Osteocyte (in vitro differentiated cells): Measurements from ENCODE around the gene STK31. TPM values are rescaled to one million over a fixed set of nuclear protein-coding genes. Genes with fewer than 3 reads are reported as not detected.
A peak's percentile ranks its signal among the peaks of the same experiment; 100 is the strongest.
"Not testable (repeated sequence)": the region's sequence is repeated elsewhere in the genome, so short reads cannot be mapped to it uniquely, and the experiment has no call there.

ENCODE experiments used
- DNase-seq: peaks from one replicate; pipeline ENCODE4 v3.0.0; 2021; ENCODE audit warnings: mixed read lengths; ENCODE audit not compliant: unreplicated experiment; ENCODE audit errors: extremely low spot score
- H3K27ac Mint-ChIP-seq: one replicate; pipeline ENCODE4 v1.8.0; 2021; ENCODE audit warnings: mild to moderate bottlenecking, mixed read lengths; ENCODE audit not compliant: unreplicated experiment
- H3K27me3 Mint-ChIP-seq: one replicate; pipeline ENCODE4 v1.8.0; 2021; ENCODE audit warnings: mixed read lengths; ENCODE audit not compliant: unreplicated experiment
- H3K36me3 Mint-ChIP-seq: one replicate; pipeline ENCODE4 v1.8.0; 2021; ENCODE audit warnings: mixed read lengths; ENCODE audit not compliant: unreplicated experiment
- H3K4me1 Mint-ChIP-seq: one replicate; pipeline ENCODE4 v1.8.0; 2021; ENCODE audit warnings: mixed read lengths; ENCODE audit not compliant: unreplicated experiment
- H3K4me3 Mint-ChIP-seq: one replicate; pipeline ENCODE4 v1.8.0; 2021; ENCODE audit warnings: mild to moderate bottlenecking, moderate library complexity, mixed read lengths; ENCODE audit not compliant: unreplicated experiment
- H3K9me3 Mint-ChIP-seq: one replicate; pipeline ENCODE4 v1.8.0; 2021; ENCODE audit warnings: mixed read lengths; ENCODE audit not compliant: unreplicated experiment
- total RNA-seq: library from RNA; stranded (reverse); gene quantifications from 2 replicates; pipeline ENCODE4 v1.2.1, GENCODE V29; 2021
- TF ChIP-seq, protein P1 (sequence below): fragments of 200-600 bp; sonication (generic); IDR thresholded peaks from 2 replicates; pipeline ENCODE4 v1.5.0; 2021; ENCODE audit warnings: antibody characterized with exemption, mild to moderate bottlenecking, moderate library complexity

Gene STK31
- total RNA-seq, 1 donor from 2014 or later: 0.35 TPM

- peaks cover 19% of the 10 kb centered on the region for H3K9me3 Mint-ChIP-seq
- no peaks in the 10 kb centered on the region for H3K27me3 Mint-ChIP-seq
- no peak for DNase-seq
- no peak overlapping the region for H3K4me3 Mint-ChIP-seq
- TF ChIP-seq, protein P1, sequence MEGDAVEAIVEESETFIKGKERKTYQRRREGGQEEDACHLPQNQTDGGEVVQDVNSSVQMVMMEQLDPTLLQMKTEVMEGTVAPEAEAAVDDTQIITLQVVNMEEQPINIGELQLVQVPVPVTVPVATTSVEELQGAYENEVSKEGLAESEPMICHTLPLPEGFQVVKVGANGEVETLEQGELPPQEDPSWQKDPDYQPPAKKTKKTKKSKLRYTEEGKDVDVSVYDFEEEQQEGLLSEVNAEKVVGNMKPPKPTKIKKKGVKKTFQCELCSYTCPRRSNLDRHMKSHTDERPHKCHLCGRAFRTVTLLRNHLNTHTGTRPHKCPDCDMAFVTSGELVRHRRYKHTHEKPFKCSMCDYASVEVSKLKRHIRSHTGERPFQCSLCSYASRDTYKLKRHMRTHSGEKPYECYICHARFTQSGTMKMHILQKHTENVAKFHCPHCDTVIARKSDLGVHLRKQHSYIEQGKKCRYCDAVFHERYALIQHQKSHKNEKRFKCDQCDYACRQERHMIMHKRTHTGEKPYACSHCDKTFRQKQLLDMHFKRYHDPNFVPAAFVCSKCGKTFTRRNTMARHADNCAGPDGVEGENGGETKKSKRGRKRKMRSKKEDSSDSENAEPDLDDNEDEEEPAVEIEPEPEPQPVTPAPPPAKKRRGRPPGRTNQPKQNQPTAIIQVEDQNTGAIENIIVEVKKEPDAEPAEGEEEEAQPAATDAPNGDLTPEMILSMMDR: no peak
- no peaks in the 10 kb centered on the region for H3K4me1 Mint-ChIP-seq
- no peak overlapping the region for H3K27ac Mint-ChIP-seq
- no peaks in the 10 kb centered on the region for H3K36me3 Mint-ChIP-seq
Measured at GRCh38 chr7:23833405-23833804, 123.4 kb downstream of the STK31 start.

DNA sequence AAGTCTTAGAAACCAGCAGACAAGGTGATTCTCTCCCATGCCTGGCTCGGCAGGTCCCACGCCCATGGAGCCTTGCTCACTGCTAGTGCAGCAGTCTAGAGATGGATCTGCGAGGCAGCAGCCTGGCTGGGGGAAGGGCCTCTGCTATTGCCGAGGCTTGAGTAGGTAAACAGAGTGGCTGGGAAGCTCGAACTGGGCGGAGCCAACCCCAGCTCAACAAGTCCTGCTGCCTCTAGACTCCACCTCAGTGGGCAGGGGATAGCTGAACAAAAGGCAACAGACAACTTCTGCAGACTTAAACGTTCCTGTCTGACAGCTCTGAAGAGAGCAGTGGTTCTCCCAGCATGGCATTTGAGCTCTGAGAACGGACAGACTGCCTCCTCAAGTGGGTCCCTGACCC lies 134.8 kb downstream of the STK31 start:
- not testable (repeated sequence) for H3K27me3 Mint-ChIP-seq, H3K36me3 Mint-ChIP-seq, DNase-seq, H3K27ac Mint-ChIP-seq, H3K4me1 Mint-ChIP-seq, H3K4me3 Mint-ChIP-seq
- peaks cover 48% of the 10 kb centered on the region for H3K9me3 Mint-ChIP-seq

- no peak overlapping the region for H3K27ac Mint-ChIP-seq
- H3K36me3 Mint-ChIP-seq: no peaks in the 10 kb centered on the region
- H3K4me1 Mint-ChIP-seq: no peaks in the 10 kb centered on the region
- TF ChIP-seq, protein P1: no peak
- peaks cover 4% of the 10 kb centered on the region for H3K27me3 Mint-ChIP-seq
- no peak for DNase-seq
- H3K4me3 Mint-ChIP-seq: no peak overlapping the region
- H3K9me3 Mint-ChIP-seq: peaks cover 15% of the 10 kb centered on the region
Measured at GRCh38 chr7:23852135-23852534, 142.1 kb downstream of the STK31 start.

- Mint-ChIP-seq H3K4me1 (no peaks in the 10 kb centered on the region), H3K27me3 (peaks cover 4% of the 10 kb centered on the region), H3K27ac (no peak overlapping the region), H3K36me3 (no peaks in the 10 kb centered on the region), H3K4me3 (no peak overlapping the region), H3K9me3 (peaks cover 10% of the 10 kb centered on the region)
- TF ChIP-seq, protein P1: no peak
- no peak for DNase-seq
Measured at GRCh38 chr7:23852988-23853387, 143.0 kb downstream of the STK31 start.

- Mint-ChIP-seq H3K4me1 (peaks cover 6% of the 10 kb centered on the region), H3K9me3 (no peaks in the 10 kb centered on the region), H3K36me3 (no peaks in the 10 kb centered on the region), H3K27me3 (peaks cover 12% of the 10 kb centered on the region), H3K4me3 (no peak overlapping the region), H3K27ac (no peak overlapping the region)
- TF ChIP-seq, protein P1: peak; percentile 70
- no peak for DNase-seq
Measured at GRCh38 chr7:23863209-23863787, 153.3 kb downstream of the STK31 start.

DNA sequence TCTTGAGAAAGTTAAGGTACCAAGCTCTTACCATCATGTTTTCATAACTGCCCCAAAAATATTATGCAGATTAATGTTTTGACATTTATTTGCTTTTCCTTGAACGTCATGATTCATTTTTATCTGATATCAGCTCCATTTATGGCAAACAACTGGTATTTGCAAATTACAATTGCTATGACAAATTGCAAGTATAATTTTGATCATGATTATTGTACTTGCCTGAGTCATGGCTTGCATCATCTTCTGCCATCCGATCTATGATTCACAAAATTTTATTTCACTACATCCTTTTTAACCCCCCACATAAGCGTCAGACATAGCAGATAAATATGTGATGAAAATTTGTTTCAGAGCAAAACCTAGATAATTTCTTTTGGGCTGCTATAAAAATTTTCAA lies 155.0 kb downstream of the STK31 start:
- Mint-ChIP-seq H3K27ac (no peak overlapping the region), H3K9me3 (no peaks in the 10 kb centered on the region), H3K4me3 (no peak overlapping the region), H3K27me3 (peaks cover 12% of the 10 kb centered on the region), H3K36me3 (no peaks in the 10 kb centered on the region), H3K4me1 (peaks cover 6% of the 10 kb centered on the region)
- TF ChIP-seq, protein P1: no peak
- DNase-seq: no peak
